HepG2 (cell line): ENCODE data around the gene ADH1C. TPM values are rescaled to one million over a fixed set of nuclear protein-coding genes. Genes with fewer than 3 reads are reported as not detected.

Experiments used
- ATAC-seq: fragments of 200-7000 bp; cut with Tn5 transposase; 3 replicates; pipeline ENCODE4 v1.9.1; 2020; ENCODE audit warnings: mild to moderate bottlenecking, moderate library complexity
- BruUV-seq: library from RNA; stranded (reverse); fragments of 400-500 nt; replicated peaks from 2 replicates; lab custom pipeline; 2021; lab: Mats Ljungman, UMichigan
- CTCF ChIA-PET: fragments of 300-600 bp; formaldehyde crosslinking; extraction: SDS; loops from one replicate; lab custom pipeline; 2021; ENCODE audit warnings: low total read pairs, inconsistent platforms, low intra/inter-chr PET ratio; lab: Yijun Ruan, JAX
- POLR2A ChIA-PET: fragments of 350-600 bp; sonication (Branson Sonifier 250); formaldehyde crosslinking; loops from one replicate; lab custom pipeline; 2020; ENCODE audit warnings: antibody characterized with exemption, inconsistent platforms; lab: Yijun Ruan, JAX
- DNase-seq: peaks from one replicate; pipeline ENCODE4 v3.0.0-alpha.2; 2015; ENCODE audit warnings: low spot score
- FAIRE-seq: peaks from 3 replicates; lab custom pipeline; 2011; peaks lifted over from hg19 to GRCh38; lab: Jason Lieb, UNC
- H2AFZ ChIP-seq: one replicate; pipeline ENCODE4 v1.6.1; 2011; ENCODE audit warnings: low read length, inconsistent platforms
- H3K27ac ChIP-seq: fragments of 300-600 bp; 3 replicates; pipeline ENCODE4 v1.8.0; 2011; ENCODE audit warnings: mixed run types, mild to moderate bottlenecking, mixed read lengths, low read length, inconsistent platforms; ENCODE audit not compliant: insufficient read depth; ENCODE audit errors: extremely low read length
- H3K27me3 ChIP-seq, 2 experiments: fragments of 200-600 bp in 1 of 2; 2 replicates in 1 of 2; 3 replicates in 1 of 2; pipeline versions ENCODE4 v1.6.0 to v1.8.0; 2011; ENCODE audit warnings: low read length in 2 of 2, mild to moderate bottlenecking in 2 of 2, moderate library complexity in 2 of 2, inconsistent platforms in 1 of 2; ENCODE audit not compliant: insufficient read depth in 2 of 2, control insufficient read depth in 1 of 2
- H3K36me3 ChIP-seq, 2 experiments: fragments of 200-600 bp in 1 of 2; replicated peaks in 1 of 2; 2 replicates in 1 of 2; 3 replicates in 1 of 2; pipeline versions ENCODE4 v1.5.1 to v1.8.0; 2011; ENCODE audit warnings: low read length in 2 of 2, inconsistent platforms in 1 of 2; ENCODE audit not compliant: insufficient read depth in 2 of 2, control insufficient read depth in 1 of 2
- H3K4me1 ChIP-seq: 2 replicates; pipeline ENCODE4 v1.5.1; 2012; ENCODE audit warnings: low read length, inconsistent platforms; ENCODE audit not compliant: insufficient read depth
- H3K4me2 ChIP-seq: 2 replicates; pipeline ENCODE4 v1.6.0; 2011; ENCODE audit warnings: low read depth, low read length, inconsistent platforms
- H3K4me3 ChIP-seq, 3 experiments: fragments of 200-600 bp in 1 of 3; sonication (generic), shearing (Covaris generic) in 1 of 3; replicated peaks in 1 of 3; 2 replicates each; pipeline ENCODE4 v1.5.1; 2011 to 2016; ENCODE audit warnings: low read length in 3 of 3, inconsistent platforms in 2 of 3, low read depth in 2 of 3, mild to moderate bottlenecking in 2 of 3, control low read depth in 1 of 3, mixed read lengths in 1 of 3; ENCODE audit not compliant: insufficient read depth in 1 of 3
- H3K79me2 ChIP-seq: one replicate; pipeline ENCODE4 v1.6.1; 2011; ENCODE audit warnings: low read length, inconsistent platforms; ENCODE audit not compliant: insufficient read depth
- H3K9ac ChIP-seq: 2 replicates; pipeline ENCODE4 v1.6.0; 2011; ENCODE audit warnings: mild to moderate bottlenecking, low read depth, low read length, inconsistent platforms; ENCODE audit not compliant: insufficient read depth
- H3K9me3 ChIP-seq: 2 replicates; pipeline ENCODE4 v1.5.1; 2012; ENCODE audit warnings: mild to moderate bottlenecking, low read length
- H4K20me1 ChIP-seq: 2 replicates; pipeline ENCODE4 v1.6.0; 2011; ENCODE audit warnings: inconsistent platforms, mild to moderate bottlenecking, low read length, moderate library complexity; ENCODE audit not compliant: insufficient read depth
- FOXA3 ChIP-seq: IDR thresholded peaks from 2 replicates; pipeline ENCODE4 v1.6.1; 2016; ENCODE audit warnings: missing genetic modification reagents, missing compliant biosample characterization
- HOXD1 ChIP-seq: sonication (generic); formaldehyde crosslinking; IDR thresholded peaks from 2 replicates; pipeline ENCODE4 v1.5.0; 2020; ENCODE audit warnings: missing genetic modification reagents
- PBX2 ChIP-seq: IDR thresholded peaks from 2 replicates; pipeline ENCODE4 v1.6.1; 2016; ENCODE audit warnings: control low read depth
- ZBTB4 ChIP-seq: sonication (generic); formaldehyde crosslinking; IDR thresholded peaks from 2 replicates; pipeline ENCODE4 v1.4.0; 2020; ENCODE audit warnings: missing genetic modification reagents, mild to moderate bottlenecking, borderline replicate concordance
- ZNF207 ChIP-seq: fragments of 450-650 bp; IDR thresholded peaks from 2 replicates; pipeline ENCODE4 v1.6.1; 2016; ENCODE audit warnings: antibody characterized with exemption, borderline replicate concordance
- ZNF629 ChIP-seq: sonication (generic); formaldehyde crosslinking; conservative IDR thresholded peaks from 2 replicates; pipeline ENCODE4 v1.5.0; 2020; ENCODE audit warnings: missing genetic modification reagents
- in situ Hi-C: cut with HindIII; loops from 2 replicates; pipeline ENCODE4 v1.10.0; 2017; ENCODE audit warnings: low pct_unique_long_range_greater_than_20kb; ENCODE audit not compliant: extremely low pct_ligation_motif_present
- intact Hi-C: fragments of 100-400 bp; cut with micrococcal nuclease; formaldehyde crosslinking; loops from one replicate; pipeline ENCODE4 v1.10.0; 2022; ENCODE audit not compliant: unreplicated experiment
- polyA plus RNA-seq, 8 experiments: library from polyadenylated mRNA; depleted of rRNA in 3 of 8; stranded (reverse) in 7 of 8; unstranded in 1 of 8; fragments of >200 nt; fragmentation: Illumina TruSeq in 4 of 8; extraction: Trizol in 4 of 8; gene quantifications; 2 replicates each; pipeline versions ENCODE4 v1.2.1 to v1.2.3, GENCODE V29; 2011 to 2016; ENCODE audit warnings: low read depth in 4 of 8, missing spikeins in 1 of 8, mixed read lengths in 1 of 8; ENCODE audit not compliant: insufficient read depth in 1 of 8
- total RNA-seq, 5 experiments: library from RNA; depleted of rRNA; stranded (reverse); fragments of >200 nt; fragmentation: Illumina TruSeq; extraction: Trizol; gene quantifications; 2 replicates each; pipeline ENCODE4 v1.2.3, GENCODE V29; 2016; ENCODE audit warnings: low read depth in 1 of 5

Gene ADH1C
- total and polyA plus RNA-seq, 2 of the 13 experiments (the other 11 are each of a cell fraction or from before 2014, with no cell fraction given) = not detected

- POLR2A ChIA-PET = no interaction called here
- CTCF ChIA-PET = no interaction called here
- FAIRE-seq = no peak
These were observed 10.2 kb upstream of the ADH1C start for GRCh38 chr4:99362768-99363167.

More at GRCh38 chr4:99362768-99363167, 10.2 kb upstream of the ADH1C start:
- ATAC-seq (no peak), DNase-seq (no peak)
- no peaks in the 10 kb centered on the region for H3K36me3 ChIP-seq
- H3K9ac ChIP-seq = no peak overlapping the region
- H3K9me3 ChIP-seq = no peaks in the 10 kb centered on the region
- no peak overlapping the region for H3K4me2 ChIP-seq
- in situ Hi-C loops = no loop called here
- TF ChIP-seq ZNF207 (no peak), PBX2 (no peak), ZNF629 (CRISPR knock-in tag) (no peak), HOXD1 (CRISPR knock-in tag) (no peak), ZBTB4 (no peak), FOXA3 (no peak)
- TF ChIP-seq, all 625 proteins: peak for 0
- intact Hi-C loops = no loop called here
- H4K20me1 ChIP-seq = no peaks in the 10 kb centered on the region
- H3K79me2 ChIP-seq = no peaks in the 10 kb centered on the region
- H3K4me3 ChIP-seq = no peak overlapping the region
- H3K27me3 ChIP-seq = no peaks in the 10 kb centered on the region
- no peak overlapping the region for H2AFZ ChIP-seq
- no TSS peak for BruUV-seq
- H3K27ac ChIP-seq = no peak overlapping the region
- no peaks in the 10 kb centered on the region for H3K4me1 ChIP-seq
